COR-L47 (cell line): ENCODE data around the gene FGD5.

Experiments used
- DNase-seq: peaks from one replicate; lab custom pipeline; 2025; lab: John Stamatoyannopoulos, UW

Gene FGD5

GRCh38 chr3:14818804-14819500, at the start of gene FGD5:
TSS of gene FGD5 (plus strand) at chr3:14818962. CDS start at chr3:14819072, 110 bp downstream.
- DNase-seq: no peak

DNA sequence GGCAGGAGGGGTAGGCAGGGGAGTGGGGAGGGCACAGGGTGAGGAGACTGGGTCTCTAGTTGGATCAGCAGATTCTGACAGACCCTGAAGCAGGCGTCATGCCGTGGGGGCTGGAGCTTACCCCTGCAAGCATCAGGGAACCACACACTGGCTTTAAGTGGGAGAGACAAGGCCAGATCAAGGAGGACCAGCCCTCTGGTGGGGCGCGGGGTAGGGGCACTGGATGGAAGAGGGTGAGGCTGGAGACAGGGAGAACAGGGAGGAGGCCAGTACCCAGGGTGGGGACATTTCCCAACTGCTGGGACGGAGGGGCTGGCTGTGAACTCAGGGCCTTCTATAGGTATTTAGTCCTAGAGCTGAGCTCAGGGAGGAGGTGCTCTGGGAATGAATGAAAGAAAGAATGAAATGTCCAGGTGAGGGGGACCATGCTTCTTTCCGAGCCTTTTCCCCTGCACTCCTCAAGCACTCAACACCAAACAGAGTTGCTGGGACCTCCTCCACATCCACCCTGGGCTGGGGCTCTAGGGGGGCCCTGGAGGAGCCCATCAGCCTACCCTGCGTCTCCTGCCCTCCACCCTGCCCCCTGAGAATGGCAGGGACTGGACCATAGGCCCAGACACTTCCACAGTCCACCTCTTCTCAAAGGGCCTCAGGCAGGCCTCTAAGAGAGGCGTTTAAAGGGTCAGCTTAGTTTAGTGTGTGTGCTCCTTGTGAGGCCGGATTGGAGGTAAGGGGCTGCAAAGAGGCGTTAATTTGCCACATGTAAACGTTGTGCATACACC, 49.0 kb upstream of the FGD5 start:
- DNase-seq: no peak

GRCh38 chr3:14770591-14770990, 48.2 kb upstream of the FGD5 start:
- DNase-seq: no peak

GRCh38 chr3:14771593-14772497, 46.9 kb upstream of the FGD5 start:
- DNase-seq: no peak

GRCh38 chr3:14772533-14773138, 46.1 kb upstream of the FGD5 start:
- DNase-seq: no peak

- no peak for DNase-seq
Measured at GRCh38 chr3:14773281-14773680, 45.5 kb upstream of the FGD5 start.

GRCh38 chr3:14773691-14774128, 45.1 kb upstream of the FGD5 start:
- no peak for DNase-seq

- DNase-seq: no peak
Measured at GRCh38 chr3:14774431-14774830, 44.3 kb upstream of the FGD5 start.

GRCh38 chr3:14775011-14775410, 43.8 kb upstream of the FGD5 start:
- no peak for DNase-seq

- no peak for DNase-seq
Measured at GRCh38 chr3:14775563-14775962, 43.2 kb upstream of the FGD5 start.

GRCh38 chr3:14779069-14779685, 39.6 kb upstream of the FGD5 start:
- DNase-seq: no peak

DNA sequence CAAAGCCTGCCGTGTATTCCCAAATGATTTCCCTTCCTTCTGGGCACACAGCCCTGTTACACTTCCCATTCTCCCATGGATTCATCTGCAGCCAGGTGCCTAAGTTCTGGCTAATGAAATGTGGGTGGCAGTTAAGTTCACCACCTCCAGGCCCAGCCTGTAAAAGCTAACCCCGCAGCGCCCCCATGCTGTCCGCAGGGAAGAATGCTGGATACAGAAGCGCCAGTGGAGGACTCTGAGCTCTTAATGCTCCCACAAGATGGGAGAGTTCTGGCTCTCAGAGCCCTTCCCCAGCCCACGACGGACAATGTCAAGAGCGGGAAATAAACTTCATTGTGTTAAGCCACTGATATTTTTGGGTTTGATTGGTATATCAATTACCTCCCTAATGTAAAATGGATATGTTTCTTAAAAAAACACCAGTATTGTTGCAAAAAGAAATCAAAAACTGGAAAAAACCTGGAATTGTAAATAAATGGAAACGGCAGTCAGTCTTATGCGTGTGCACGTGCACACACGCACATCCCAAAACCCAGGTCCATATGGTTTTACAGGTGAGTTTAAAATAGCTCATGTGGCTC, 37.7 kb upstream of the FGD5 start:
- DNase-seq: peak; percentile 34

DNA sequence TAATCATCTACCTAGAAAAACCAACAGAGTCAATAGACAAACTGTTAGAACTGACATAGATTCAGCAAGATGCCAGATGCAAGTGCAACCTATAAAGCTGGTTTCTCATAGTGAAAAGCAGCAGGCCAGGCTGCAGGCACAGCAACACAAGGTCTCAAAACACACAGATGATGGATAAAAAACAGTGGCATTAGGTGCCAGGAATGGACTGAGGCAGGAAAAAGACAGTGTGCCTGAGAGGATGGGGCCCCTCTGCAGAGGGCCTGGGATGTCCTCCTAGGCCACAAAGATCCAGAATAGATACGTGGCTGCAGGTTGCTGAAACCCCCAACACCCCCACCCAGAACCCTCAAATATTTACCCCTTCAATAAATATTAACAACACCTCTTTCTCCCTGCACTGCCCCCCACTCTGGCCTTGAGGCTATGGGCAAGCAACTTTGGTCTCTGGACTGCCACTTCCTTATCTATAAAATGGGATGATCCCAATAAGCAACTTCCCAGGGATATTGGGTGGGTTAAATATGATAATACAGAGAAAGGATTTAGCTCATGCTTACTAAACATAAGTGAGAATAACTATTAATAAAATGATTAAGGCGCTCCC, 35.2 kb upstream of the FGD5 start:
- DNase-seq: no peak

- DNase-seq: peak; percentile 6
Measured at GRCh38 chr3:14784087-14784681, 34.6 kb upstream of the FGD5 start.

DNA sequence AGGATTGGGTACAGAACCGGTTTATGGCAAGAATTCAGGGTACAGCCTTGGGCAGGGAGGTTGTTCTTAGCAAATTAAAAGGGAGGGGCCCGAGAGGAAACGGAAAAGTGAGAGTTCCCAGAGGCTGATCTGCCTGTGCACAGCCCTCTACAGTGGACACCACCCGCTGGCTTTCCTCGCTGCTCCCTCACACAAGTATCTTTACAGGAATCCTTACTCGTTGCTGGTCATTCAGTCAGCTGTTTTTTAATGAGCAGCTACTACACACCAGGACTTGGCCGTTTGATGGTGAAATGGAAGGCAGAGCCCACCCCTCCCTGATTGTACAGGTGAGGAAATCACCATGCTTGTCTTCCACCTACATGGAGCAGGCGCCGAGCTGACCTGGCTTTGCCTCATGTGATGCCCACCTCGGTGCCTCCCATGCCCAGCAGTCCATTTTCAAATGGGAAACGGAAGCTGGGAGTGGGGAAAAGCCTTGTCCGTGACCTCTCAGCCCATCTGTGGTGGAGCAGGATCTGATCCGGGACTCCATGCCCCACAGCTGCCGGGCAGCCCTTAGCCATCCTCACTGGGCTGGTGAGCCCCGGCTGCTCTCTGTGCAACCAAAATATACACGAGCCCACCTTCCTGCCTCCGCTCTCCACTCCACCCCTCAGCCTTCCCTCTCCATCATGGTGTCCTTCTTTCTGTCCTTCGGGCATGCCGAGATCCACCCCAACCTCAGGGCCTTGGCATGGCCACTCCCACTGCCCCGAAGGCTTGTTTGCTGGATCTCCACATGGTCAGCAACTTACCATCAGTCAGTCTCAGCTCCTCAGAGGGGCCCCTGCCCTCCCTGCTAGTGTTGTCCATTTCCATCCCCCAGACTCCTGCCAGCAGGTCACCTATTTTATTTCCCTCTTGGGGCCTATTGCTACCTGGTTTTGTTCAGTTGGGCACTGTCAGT, 33.3 kb upstream of the FGD5 start:
- DNase-seq: no peak

DNA sequence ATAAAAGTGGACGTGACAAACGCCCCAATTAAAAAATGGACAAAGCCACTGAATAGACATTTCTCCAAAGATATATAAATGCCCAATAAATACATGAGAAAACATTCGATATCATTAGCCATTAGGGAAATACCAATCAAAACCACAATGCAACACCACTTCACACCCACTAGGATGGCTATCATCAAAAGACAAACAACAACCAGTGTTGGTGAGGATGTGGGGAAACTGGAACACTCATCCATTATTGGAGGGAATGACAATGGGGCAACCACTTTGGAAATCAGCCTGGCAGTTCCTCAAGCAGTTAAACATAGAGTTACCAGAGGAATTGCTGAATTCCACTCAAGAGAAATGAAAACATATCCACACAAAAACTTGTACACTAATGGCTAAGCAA, 32.4 kb upstream of the FGD5 start:
- DNase-seq: no peak

DNA sequence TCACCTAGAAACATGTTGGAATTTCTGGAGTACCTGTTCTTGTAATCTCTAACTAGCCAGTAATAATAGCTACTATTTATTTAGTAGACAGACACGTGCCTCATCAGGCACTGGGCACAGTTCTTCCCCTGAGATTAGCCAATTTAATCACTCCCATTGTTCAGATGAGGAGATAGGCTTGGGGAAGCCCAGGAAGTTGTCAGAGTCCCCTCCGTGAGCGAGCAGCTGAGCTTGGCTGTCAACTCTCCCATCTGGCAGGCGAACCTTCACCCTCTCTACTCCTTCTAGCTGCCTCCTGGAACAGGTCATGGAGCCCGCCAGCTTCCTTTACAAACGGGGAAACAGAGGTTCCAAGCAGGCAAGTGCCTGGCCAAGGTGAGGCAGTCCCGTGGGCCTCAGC, 31.1 kb upstream of the FGD5 start:
- DNase-seq: no peak

- no peak for DNase-seq
Measured at GRCh38 chr3:14788644-14789043, 30.1 kb upstream of the FGD5 start.

DNA sequence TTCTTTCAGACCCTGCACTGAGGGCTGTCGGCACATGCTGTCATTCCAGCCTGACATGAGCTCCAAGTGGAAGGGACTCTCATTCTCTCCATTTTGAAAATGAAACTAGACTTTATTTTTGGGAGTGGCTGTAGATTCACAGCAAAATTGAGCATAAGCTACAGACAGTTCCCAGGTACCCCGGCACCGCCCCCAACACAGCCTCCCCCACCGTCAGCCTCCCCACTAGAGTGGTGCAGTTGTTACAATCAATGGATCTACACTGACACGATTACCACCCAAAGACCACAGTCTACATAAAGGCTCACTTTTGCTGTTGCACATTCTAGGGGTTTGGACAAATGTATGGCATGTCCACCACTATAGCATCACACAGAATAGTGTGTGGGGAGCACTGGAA, 29.5 kb upstream of the FGD5 start:
- no peak for DNase-seq
